GM21360 (cell line): ENCODE results near the gene MRM2.
"Not testable (repeated sequence)": the region's sequence is repeated elsewhere in the genome, so short reads cannot be mapped to it uniquely, and the experiment has no call there.

Source experiments
- ATAC-seq: cut with Tn5 transposase; IDR thresholded peaks from one replicate; pipeline ENCODE4 v1.9.1; 2021; ENCODE audit warnings: mild to moderate bottlenecking, moderate library complexity; ENCODE audit not compliant: unreplicated experiment

The MRM2 gene

DNA sequence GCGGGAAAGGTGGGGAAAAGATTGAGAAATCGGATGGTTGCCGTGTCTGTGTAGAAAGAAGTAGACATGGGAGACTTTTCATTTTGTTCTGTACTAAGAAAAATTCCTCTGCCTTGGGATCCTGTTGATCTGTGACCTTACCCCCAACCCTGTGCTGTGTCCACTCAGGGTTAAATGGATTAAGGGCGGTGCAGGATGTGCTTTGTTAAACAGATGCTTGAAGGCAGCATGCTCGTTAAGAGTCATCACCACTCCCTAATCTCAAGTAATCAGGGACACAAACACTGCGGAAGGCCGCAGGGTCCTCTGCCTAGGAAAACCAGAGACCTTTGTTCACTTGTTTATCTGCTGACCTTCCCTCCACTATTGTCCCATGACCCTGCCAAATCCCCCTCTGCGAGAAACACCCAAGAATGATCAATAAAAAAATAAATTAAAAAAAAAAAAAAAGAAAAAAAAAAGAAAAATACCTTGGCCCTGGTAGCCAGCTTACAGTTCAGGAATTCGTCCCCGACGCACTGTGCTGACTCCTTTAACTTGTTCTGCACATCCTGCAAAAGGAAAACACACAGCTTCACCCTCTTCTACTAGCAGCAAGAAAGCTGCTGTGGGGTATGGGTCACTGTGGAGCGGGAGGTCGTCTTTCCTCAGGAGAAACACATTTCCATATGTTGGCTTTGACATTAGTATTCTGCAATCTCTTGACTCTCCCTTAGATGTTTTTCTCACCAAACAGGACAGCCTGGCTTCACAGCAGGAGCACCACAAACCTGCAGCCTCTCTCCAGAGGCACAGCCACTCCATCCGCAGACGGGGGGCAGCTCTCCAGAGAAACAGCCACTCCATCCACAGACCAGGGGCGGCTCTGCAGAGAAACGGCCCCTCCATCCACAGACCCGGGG, 27.3 kb upstream of the MRM2 start:
- not testable (repeated sequence) for ATAC-seq

DNA sequence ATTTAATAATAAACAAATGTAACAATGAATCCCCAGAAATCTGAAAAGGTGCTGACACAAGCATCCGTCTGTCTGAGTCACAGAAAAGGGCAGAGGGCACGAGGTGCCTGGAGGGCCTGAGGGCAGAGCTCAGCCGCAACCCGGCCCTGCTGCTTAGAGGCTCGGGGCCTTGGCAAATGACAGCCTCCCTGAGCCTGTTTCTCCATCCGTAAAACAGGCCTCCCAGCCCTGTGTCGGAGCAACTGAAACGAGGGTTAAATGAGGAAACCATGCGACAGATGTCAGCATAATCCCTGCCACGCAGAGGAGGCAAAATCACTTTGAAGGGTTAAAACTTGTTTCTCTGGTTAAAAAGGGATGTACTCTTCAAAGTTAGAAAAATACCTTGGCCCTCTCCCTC, 24.9 kb upstream of the MRM2 start:
- no peak for ATAC-seq

- no peak for ATAC-seq
Observed at GRCh38 chr7:2264158-2264557, 22.2 kb upstream of the MRM2 start.

DNA sequence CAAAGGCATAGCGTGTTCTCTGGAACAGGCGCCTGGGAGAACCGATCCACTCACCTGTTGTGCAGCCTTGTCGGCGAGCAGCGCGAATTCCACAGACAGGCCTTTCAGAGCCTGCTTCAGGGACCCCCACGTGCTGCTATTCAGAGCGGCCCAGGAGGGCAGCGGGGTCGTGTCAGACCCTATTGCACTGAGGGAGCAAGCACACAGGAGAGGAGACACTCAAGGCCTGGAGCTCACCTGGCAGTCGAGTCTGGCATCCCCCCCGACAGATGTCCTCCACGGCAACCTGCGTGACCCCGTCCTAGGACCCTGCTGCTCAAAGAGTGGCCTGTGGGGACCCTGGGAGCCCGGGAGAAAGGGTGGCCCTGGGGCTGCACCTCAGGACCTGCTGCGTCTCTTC, 21.2 kb upstream of the MRM2 start:
- ATAC-seq: no peak

DNA sequence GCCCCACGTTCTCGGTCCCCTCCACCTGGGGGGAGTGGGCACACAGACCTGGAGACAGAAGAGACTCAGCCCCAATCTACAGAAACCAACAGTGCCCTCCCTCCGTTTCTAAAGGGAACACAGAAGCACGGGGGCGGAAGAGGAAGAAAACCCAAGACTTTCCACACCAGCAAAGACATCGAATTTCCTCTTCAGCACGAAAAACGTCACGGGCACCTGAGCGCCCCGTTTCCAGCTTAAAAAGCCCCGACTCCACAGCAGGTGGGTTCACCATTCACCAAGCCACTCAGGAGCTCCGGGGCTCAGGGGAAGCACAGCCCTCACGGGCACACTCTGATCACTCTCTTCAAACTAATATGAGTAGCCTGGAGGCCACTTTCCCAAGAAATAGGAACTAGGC, 19.6 kb upstream of the MRM2 start:
- ATAC-seq: no peak

DNA sequence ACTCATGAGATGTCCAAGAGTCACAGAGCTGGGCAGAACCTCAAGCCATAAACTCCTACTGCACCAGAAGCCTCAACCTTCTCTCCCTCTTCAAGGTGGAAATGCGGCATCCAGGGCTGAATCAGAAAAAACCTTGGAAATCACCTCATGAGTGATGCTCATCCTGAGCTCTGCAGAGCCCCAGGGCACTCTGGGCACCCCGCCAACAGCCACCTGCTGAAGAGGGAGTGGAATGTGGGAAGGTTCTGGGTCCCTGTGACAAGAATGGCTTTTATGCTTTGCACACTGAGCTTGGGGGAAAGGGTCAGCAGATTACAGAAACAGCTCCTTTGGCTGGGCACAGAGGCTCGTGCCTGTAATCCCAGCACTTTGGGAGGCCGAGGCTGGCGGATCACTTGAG, 18.8 kb upstream of the MRM2 start:
- ATAC-seq: no peak

DNA sequence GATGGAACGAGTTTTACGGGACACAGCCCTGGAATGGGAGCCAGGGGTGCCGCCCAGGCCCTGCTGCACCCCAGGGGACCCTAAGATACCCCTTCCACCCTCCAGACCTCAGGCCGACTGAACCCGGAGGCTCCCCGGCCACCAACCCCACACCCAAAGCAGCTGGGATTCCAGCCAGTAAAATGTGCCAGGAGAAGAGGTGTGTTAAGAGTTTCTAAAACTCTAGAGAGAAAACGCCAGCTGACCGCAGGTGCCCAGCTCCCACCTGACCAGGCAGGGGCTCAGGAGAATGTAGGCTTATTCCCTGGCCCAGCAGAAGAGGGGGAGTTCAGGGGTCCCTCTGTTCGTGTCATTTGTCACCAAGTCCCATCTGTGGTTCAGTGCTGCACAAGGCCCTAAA, 17.5 kb upstream of the MRM2 start:
- ATAC-seq: no peak

DNA sequence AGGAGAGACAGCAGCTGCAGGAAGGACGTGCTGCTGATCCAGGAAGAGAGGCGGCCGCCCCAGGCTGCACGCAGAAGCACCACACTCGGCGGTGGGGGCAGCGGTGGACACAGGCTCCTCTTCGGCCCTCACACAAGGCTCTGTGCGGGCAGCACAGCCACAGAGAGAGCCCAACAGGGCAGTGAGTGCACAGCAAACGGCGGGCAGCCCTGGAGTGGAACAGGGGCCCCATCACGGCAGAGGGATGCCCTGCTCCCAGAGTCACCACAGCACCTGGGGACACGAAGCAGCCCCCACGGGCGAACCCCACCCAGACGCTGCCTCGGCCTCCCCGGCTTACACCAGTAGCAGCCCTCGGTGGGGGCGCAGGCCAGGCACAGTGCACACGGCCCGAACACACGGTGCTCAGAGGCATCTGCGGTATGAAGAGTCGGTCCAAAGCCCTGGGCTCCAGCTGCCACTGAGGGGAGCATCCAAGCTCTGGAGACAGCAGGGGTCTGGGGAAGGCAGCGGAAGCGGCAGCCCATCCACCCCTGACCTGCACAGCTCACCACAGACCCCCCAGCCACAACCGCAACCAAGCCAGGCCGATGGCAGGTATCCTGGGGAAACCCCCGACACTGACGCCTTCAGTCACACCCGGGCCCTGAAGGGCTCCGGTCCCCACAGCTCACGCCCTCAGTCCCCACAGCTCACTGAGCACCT, 16.8 kb upstream of the MRM2 start:
- ATAC-seq: peak; percentile 76

- ATAC-seq: no peak
Observed at GRCh38 chr7:2257651-2258050, 15.6 kb upstream of the MRM2 start.

DNA sequence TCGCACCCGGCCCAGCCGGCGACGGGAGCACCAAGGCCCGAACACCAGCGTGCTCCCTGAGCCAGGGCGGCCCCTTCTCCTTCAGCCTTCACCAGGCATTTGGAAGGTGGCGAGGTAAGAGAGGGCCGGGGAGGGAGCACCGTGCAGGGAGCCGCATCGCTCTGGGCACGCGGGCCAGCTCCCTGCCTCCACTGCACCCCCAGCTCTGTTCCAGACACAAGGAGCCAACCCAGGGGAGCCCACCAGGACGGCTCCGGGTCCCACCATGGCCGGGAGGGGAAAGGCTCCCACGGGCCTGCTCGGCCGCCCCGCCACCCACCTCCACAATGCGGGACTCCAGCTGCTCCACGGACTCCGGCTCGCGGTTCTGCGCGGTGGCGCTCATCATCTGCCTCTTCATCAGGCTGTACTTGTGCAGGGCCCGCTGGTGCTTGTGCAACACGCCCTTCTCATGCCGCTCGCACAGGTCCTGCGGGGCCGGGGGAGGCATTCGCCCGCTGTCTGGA, 15.1 kb upstream of the MRM2 start:
- no peak for ATAC-seq

- ATAC-seq: no peak
Observed at GRCh38 chr7:2256306-2257045, 14.5 kb upstream of the MRM2 start.

DNA sequence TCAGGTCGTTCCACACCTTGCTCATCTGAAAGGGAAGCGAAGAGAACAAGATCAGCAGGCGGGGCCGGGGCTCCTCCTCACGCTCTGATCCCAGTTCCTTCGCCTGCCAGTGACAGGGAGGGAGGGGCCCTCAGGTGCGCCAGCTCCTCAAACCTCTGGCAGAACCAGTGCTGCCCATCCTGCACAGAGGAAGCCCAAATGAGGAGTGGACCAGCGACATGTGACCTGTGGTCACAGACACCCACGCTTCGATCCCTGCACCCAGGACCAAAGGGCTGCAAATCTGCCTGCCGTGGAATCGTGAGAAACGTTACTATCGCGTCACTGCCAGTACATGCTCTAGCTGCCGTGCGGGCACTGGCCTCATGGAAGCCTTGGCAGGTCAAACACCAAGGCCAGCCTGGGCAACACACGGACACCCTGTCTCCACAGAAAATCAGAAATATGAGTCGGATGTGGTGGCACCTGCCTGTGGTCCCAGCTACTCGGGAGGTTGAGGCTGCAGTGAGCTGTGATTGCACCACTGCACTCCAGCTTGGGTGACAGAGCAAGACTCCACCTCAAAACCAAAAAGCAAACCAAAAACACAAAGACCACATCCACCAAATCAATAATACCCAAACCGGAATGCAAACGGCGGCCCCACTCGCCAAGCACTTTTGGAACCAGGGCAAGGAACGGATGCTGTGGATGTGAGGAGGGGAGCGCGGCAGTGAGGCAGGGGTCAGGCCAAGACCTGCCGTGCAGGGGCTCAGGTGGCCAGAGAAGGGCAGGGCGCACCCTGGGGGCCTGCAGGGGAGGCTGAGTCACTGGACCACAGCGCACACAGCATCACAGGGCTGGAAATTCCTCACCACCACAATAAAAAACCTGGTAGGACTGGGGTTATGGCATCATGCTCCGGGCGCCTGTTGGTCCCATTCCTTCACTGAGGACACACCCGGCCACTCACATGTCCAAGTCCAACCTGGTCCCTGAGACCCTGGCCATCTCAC, 13.4 kb upstream of the MRM2 start:
- no peak for ATAC-seq

GRCh38 chr7:2254429-2255144, 12.6 kb upstream of the MRM2 start:
- no peak for ATAC-seq

GRCh38 chr7:2253525-2254244, 11.7 kb upstream of the MRM2 start:
- no peak for ATAC-seq

DNA sequence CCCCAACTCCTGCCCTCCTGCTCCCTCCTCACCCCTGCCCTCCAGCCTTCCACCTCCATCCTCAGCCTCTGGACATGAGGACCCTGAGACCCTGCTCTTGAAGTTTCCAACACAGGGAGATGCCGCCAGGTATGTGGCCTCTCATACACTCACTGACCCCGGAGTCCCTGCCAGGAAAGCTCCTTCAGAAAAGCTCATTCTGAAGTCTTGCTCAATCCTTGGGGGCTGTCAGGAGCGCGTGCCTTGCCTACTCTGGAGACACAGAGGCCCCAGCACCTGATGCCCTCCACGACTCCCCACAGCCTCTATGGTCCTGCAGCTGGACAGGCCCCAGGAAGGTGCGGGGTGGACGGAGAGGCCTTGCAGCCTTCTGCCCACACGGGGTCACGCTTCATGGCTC, 11.0 kb upstream of the MRM2 start:
- ATAC-seq: no peak

DNA sequence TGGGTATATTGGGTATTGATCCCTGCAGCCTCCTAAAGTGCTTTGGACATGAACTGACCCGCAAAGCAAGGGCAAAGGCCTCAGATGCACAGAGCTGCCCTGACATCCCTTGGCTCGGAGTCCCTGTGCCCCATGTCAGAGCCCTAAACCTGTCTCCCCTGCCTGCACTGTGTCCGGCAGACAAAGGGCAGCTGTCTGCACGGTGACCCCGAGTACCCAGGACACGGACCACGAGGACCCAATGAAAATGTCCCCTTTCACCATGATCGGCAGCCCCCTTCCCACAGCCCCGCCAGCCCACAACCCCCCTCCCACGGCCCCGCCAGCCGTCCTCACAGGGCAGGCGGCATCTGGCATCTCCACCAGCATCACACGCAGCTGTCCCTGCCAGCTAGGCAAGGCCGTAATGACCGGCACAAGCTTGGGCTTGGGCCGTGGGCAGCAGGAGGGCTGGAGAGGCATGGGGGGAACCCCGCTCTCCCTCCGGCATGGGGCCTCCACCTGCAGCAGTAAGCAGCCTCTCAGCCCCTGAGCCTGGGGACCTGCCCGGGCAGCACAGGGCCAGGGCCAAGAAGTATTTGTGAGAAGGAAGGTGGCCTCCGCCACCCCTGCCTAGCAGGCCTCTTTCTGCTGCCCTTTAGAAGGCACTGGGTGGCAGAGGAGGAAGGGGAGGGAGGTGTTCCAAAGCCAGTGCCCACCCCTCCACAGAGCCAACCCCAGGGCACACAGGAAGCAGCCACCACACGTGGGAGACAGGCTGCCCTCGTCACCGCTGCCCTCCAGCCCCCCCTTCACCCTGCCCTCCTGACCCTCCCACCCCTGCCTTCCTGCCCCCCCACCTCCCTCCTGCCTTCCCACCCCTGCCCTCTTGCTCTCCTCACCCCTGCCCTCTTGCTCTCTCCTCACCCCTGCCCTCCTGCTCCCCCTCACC, 10.1 kb upstream of the MRM2 start:
- no peak for ATAC-seq

DNA sequence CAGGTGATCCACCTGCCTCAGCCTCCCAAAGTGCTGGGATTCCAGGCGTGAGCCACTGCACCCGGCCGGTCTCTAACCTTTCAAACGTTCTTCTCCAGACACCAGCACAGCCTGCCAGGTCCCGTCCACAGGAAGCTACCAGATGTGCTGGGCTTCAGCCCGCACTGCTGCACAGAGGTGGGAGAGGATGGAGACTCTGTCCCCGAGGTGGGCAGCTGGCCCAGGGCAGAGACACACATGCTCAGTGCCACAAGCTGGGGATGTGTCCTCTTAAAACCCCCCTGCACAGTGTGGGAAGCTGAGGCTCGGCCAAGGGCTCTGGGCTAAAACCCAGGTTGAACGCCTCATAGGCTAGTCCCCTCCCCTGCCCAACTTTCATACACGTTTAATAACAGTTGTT, 9.4 kb upstream of the MRM2 start:
- no peak for ATAC-seq
